Fibroblast of skin of back (primary cell): Measurements from ENCODE around the gene CALML3.

Experiments used
- DNase-seq: peaks from one replicate; pipeline ENCODE4 v3.0.0-alpha.2; 2013

The CALML3 gene

DNA sequence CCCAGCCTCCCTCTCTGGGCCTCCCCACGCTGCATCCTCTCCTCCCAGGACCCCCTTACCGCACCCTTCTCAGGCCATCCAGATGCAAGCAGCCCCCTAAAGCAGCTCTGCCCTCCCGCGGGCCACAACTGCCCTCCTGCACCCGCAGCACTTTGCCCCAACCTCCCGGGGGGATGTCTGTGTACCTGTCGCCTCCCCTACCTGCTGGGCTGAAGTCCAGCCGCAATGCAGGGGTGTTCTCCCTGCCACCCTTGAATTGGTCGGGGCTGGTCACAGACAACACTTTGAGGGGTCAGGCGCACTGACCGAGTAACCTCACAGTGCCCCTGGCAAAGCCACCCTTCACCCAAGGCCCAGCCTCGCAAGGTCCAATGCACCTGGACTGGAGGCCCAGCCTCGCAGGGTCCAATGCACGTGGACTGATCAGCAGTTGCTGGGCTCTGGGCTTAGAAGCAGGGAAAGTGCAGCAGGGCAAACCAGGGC lies 17.1 kb upstream of the CALML3 start:
- no peak for DNase-seq

- no peak for DNase-seq
These were observed 16.6 kb upstream of the CALML3 start for GRCh38 chr10:5508161-5508604.

- DNase-seq, result no peak
These were observed 16.0 kb upstream of the CALML3 start for GRCh38 chr10:5508786-5509185.

DNA sequence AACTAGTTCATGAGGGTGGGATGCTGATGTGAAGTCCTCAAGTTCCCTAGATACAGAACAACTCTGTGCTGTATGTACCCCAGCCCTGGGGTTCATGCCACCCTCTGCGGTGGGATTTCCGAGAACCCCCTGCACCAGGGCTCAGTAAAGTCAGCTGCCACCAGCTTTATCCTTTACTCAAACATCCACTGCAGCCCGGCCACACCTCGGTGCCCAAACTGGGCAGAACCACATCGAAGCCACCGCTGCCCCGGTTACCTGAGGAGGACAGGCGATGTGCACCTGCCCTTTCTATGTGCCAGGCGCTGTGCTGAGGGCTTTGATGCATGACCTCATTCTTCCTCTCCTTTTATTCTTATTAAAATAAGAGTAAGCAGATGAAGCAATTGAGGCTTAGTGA lies 15.5 kb upstream of the CALML3 start:
- DNase-seq, result no peak

DNA sequence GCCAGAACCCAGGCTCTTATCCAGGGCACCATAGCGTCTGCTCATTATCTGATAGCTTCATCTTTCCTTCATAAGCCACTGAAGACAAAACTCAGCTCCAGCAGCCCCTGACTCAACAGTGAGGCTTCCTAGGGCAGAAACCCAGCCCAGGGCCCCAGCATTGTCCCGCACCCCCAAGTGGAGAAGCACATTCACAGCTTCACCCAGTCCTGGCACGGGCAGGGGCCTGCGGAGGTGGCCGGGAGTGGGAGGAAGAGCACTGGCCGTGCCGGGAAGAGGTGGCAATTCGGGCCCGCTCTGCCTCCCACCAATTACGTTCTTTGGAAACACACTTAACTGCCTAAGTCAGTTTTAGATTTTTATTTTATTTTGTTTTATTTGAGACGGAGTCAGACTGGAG lies 15.1 kb upstream of the CALML3 start:
- no peak for DNase-seq

GRCh38 chr10:5510281-5511072 lies 14.3 kb upstream of the CALML3 start:
- DNase-seq, result no peak

GRCh38 chr10:5511231-5511884 lies 13.4 kb upstream of the CALML3 start:
- no peak for DNase-seq

DNA sequence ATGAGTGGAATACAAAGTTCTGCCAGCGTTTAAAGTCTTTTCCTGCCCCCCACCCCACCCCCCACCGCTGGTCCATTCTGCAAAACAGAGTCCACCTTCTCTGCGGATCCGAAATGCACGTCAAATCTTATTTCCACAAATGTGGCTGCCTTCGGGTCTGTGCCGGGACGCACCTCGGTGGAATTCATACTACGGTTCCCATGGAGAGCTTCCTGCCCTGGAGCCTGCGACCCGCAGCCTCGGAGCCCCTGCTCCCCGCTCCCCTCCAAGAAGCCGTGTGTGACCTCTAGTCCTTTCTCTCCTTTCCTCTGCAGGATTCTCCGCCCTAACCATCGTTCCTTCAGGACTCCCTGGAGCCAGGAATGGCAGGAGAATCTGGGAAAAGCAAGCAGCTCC lies 12.9 kb upstream of the CALML3 start:
- DNase-seq, result no peak

GRCh38 chr10:5512331-5512730 lies 12.4 kb upstream of the CALML3 start:
- no peak for DNase-seq

DNA sequence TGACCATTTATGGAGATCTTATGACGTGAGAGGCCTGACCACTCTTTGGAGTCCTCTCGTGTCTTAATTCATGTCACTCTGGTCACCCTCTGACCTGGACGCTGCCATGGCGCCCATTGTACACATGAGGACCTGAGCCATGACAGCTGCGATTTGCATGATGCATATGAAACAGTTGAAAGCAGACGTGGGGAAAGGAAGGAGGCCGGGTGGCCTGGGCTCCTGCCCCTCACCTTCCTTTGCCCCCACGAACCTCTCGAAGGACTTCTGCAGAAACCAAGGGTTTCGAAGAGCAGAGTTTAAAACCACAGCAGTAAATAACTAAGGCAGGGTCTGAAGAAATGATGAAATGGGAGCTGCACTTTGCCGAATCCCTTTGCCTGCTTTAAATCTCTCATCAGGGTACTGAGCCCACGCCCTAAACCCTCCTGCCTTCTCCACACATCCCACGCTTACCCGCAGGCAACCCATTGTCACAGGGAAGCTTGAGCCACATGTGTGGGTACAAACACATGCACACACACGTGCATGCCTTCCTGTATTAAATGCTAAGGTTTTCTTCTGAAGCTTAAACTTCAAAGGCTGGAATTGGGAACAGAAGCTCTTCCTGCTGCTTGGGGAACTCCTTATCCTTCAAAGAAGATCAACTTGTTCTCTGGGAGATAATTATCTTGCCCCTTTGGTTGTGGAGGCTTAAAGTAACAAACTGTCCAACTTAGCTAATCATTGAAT lies 11.7 kb upstream of the CALML3 start:
- DNase-seq, result no peak

DNA sequence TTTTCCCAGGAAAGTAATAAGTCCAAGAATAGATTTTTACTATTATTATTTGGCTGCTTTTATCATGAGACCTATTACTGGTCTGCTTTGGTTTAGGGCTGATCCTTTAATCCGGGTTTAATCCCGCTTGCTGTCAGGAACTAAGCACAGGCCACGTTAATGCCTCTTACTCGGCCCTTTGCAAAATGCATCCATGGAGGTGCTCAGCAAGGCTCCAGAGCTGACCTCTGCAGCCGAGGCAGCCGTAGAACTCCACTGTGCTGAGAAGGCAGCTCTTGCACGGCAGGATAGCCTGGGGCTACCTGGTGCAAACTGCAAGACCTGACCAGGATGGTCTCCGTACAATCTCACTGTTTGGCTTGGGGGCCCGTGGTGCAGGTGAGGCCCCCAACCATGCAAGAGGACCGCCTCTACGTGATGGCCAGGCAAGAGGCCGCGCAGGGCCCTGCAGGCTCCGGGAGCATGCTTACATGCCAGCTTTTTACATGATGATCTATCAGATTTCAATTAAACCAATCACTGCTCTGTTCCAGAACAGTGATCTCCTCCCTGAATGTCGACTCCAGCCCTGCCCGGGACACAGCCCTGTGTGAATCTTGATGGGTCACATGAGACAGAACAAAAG lies 10.4 kb upstream of the CALML3 start:
- no peak for DNase-seq

DNA sequence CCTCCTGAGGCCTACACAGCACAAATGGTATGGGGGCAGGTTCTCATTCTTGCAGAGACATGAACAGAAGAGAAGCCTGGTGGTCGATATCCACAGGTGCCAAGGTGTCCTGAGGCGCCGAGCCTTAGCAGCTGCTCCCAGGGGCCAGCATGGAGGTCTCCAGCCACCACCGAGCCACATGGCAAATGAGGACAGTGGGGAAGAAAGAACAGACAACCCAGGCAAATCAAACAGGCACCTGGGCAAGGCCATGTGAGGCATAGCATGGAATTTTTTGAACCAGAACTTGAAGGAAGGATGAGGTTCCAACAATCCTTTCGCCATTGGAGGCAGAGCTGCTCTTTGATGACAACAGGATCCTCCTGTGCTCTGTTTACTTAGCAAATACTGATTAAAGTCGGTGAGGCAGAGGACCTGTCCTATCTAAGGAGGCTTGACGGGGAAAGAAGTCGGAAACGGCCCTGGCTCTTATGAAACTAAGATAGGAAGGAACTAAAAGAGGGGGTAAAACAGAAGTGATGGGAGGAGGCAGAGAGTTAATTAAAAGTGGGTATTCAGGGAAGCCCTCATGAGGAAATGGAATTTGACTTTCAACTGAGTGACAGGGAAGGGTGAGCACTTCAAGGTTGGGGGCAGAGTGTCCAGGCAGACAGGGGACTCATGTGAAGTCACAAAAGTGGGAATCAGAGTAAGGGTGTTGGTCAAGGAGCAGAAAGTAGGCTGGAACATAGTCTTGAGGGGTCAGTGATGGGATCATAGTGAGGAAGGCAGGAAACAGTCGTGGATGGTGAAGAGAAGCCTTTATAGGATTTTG lies 8.6 kb upstream of the CALML3 start:
- no peak for DNase-seq

GRCh38 chr10:5517546-5517945 lies 7.2 kb upstream of the CALML3 start:
- no peak for DNase-seq

DNA sequence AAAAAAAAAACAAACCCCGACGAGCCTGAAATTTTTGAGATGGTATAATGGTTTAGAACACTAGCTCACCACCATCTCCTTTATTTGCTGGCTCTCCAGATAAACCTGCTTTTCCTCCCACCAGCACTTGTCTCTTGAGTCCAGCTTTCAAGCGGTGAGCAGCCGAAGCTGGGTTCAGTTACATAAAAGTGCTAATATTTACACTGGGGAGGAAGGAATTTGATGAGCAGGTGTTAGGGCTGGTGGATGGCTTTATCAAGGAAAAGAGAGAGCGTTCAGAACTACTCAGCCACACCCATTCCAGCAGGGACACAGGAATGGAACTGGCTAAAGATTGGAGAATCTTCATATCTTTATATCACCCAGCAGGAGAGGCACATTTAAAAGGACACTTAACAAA lies 6.6 kb upstream of the CALML3 start:
- no peak for DNase-seq

DNA sequence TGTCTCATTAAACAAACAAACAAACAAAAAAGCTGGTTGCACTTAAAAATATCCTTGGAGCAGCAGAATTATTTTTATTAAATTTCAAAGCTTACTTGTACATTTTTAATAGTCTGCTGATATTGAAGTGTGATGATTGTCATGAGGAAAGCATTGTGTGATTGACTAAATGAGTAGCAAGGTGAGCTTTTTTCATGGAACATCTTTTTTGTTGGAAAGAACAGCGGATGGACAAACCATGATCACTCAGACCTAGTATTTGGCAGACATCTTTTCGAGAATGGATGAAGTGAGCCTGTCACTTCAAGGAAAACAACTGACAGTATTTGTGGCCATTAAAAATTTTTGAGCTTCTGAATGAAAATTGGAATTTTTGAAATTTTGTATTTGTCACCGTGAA lies 5.7 kb upstream of the CALML3 start:
- DNase-seq, result no peak

DNA sequence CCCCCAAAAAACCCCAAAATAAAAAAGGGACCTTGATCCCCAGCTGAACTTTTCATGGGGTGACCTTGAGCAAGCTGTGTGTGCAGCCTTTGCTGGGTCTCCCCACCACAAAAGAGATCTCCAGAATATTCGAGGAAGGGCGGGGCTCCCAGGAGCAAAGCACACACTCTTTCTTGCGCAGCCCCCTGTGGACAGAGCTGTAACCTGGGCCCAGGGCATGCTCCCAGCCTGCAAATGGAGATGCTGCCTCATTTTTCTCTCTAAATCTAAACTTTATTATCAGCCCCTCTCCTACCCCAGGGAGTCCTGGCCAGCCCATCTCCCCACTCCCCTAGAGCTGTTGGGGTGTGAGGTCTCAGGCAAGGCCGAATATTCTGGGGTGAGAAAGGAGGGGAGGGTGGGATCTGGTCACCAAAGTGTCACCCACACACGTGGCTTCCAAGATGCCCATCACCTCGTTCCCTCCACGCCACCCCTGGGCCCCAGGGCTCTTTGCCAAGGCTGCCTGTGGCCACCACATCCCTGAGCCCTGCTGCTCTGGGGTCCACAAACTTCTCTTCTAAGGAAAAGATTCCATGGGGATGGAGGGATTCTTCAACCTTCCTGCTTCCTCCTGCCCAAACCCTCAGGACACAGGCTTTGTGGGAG lies 1.7 kb upstream of the CALML3 start:
- no peak for DNase-seq

- DNase-seq, result no peak
These were observed 776 bp upstream of the CALML3 start for GRCh38 chr10:5523796-5524574.

DNA sequence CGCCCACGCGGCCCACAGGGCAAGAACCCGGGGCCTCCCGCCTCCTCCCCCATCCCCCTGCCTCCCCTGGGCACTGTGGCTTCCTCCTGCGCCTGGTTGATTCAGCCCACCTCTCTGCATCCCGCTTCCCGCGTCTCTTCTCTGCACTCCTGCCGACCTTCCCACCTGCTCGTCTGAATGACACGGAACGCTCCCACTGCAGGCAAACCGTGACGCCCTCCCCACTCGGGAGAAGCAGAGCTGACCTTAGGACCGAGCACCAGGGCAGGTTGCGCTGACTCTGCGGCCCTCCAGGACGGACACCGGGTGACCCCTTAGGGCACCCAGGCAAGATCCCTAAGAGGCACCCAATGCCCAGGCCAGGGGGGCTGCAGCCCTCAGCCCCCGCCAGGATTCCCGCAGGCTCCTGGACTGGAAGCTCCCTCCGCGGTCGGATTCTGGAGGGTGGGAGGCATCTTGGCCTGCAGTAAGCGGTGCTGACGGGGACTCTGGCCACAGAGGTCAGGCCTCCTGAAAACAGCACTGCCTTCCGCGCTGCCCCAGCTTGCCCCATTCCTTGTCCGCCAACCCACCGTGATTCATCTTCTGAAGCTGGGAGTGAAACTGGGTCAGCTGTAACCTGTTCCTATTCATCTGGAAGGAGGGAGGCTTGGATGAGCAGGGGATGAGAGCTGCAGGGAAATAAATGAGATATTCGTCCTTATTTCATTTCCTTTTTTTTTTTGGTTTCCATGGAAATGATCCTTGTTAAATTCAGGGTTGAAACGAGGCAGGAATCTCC lies 990 bp downstream of the CALML3 start:
- DNase-seq, result no peak

DNA sequence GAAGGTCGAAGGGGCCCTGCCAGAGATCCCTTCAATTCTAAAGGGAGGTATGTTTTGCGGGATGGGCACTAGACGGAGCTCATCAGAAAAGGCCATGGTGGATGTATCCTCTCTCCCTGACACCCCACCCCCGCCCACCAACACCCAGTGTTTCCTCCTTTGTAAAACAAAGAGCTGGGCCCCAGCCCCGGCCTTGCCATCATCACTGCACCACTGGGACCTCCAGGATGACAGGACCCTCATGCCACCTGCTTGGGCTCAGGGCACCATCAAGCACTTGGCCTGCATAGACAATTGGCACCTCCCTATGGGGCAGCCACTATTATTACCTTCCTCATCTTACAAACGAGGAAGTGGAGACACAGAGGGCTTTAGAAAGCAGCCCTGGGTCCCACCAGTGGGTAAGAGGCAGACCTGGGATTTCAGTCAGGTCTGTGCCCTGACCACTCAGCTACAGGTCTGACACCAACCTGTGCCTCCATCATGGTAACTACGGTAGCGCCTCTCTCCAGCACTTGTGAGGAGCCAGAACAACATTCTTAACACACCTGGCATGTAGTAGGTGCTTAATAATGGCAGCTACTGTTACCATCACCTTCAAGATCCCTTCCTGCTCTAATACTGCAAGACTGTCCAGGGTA lies 2.0 kb downstream of the CALML3 start:
- DNase-seq, result no peak
